ENCODE data around the gene CD300A. TPM values are rescaled to one million over a fixed set of nuclear protein-coding genes. Genes with fewer than 3 reads are reported as not detected.

The CD300A gene
- 1 to 10 TPM; 2.0 to 3.1 TPM for total RNA-seq

DNA sequence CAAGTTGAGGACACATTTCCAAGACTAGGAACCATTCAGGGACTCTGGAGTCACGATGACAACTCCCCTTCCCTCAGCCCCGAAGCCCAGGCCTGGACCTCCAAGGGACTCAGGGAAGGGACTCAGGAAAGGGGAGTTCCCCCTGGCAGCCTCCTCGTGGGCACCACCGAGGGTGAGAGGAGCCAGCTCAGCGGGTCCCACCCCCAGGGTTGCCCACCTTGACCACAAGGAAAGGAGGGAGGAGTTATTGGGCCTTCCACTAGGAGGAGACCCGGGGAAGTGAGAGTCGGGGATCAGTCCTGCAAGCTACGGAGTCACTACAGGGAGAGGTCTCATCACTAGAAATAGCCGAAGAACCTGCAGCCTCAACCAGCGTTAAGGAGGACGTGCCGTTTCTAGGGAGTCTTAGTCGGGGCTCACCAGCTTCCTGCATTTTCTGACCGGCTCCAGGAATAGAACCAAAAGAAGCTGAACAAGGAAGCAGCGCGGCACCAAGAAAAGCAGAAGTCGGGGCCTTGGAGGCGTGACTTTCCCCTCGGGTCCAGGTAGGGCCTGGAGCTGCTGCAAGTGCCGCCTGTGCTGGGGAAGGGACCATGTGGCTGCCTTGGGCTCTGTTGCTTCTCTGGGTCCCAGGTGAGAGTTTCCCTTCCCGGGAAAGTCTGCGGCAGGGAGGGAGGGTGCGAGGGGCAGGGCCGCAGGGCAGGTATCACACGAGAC lies at the start of gene CD300A:
Gene CD300A, plus strand, starts transcription at position 524 of the 717 bp plus-strand sequence. Its CDS starts 70 bp downstream, at position 594.
- H3K36me3 ChIP-seq (replicated peaks in 1 of 2; ENCODE audit: insufficient read depth in 1 of 2, low read depth in 2 of 2): no peaks in the 10 kb centered on the region
- peak in 1 of 4 donors; percentile 63 for DNase-seq

DNA sequence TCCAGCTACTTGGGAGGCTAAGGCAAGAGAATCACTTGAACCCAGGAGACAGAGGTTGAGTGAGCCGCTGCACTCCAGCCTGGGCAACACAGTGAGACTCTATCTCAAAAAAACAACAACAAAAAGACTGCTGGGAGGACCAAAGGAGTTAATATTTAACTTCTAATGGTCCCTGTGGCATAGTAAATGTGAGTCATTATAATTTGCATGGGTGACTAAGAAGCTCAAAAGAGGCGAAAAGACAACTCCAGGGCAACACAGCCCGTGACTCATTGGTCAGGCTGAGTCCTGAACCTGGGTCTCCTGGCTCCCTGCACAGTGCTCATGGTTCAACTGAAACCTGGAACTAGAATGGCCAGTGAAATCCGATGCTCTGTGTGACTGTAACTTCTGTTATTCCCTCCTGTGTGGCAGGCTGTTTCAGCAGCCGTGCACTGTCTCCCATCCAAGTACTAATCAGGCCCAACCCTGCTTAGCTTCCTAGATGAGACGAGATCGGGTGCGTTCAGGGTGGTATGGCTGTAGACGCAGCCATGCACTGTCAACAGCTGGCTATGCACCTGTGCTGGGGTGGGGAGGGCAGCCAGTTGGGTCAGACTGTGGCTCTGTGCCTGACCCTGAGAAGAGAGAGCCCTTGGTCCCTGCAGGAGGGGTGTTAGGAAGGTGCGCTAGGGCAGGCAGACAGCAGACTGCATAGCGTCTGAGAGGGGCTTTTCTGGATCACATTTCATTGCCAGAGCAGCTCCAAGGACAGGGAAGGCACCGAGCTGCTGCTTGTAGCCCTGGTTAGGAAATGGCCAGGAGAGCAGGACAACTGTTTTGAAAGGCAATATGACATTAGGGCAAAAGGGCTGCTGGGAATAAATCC lies 49.0 kb upstream of the CD300A start:
- TF ChIP-seq CTCF (IDR thresholded peaks at IDR 0.05): no peak
- no peak for TF ChIP-seq POLR2A (IDR thresholded peaks at IDR 0.05)
- DNase-seq: peak in 3 of 4 donors; percentile 34 to 69 (median 40)
- WGBS, 2 donors: 60 to 73% methylated on average over 4 to 12 of the region's 12 CpGs
- Histone ChIP-seq H3K9me3 (no peaks in the 10 kb centered on the region), H3K4me3 (no peak overlapping the region), H3K36me3 (replicated peaks in 1 of 2; ENCODE audit: insufficient read depth in 1 of 2, low read depth in 2 of 2) (no peaks in the 10 kb centered on the region), H3K27ac (peak overlapping the region in 1 of 4 donors; percentile 65), H3K27me3 (no peaks in the 10 kb centered on the region), H3K4me1 (peaks cover 28% of the 10 kb centered on the region)
- intact Hi-C loops (cut with DNase I): no loop called here
- peak; percentile 74 for ATAC-seq

More for the DNA sequence above, at the start of gene CD300A:
- TF ChIP-seq CTCF (IDR thresholded peaks at IDR 0.05) (no peak), POLR2A (IDR thresholded peaks at IDR 0.05) (peak in 1 of 3 donors; percentile 24)
- no peak for ATAC-seq
- intact Hi-C loops (cut with DNase I): no loop called here
- WGBS, 2 donors: 44 to 67% methylated on average over 11 to 25 of the region's 25 CpGs
- Histone ChIP-seq H3K27ac (peak within 1 kb of the TSS in 1 of 4 donors; percentile 53), H3K27me3 (no peaks in the 10 kb centered on the region), H3K9me3 (no peaks in the 10 kb centered on the region), H3K4me3 (no peak within 1 kb of the TSS), H3K4me1 (no peaks in the 10 kb centered on the region)

GRCh38 chr17:74419928-74420411 lies 46.5 kb upstream of the CD300A start:
- H3K4me3 ChIP-seq: no peak overlapping the region
- ATAC-seq: peak; percentile 71
- intact Hi-C loops (cut with DNase I): no loop called here
- H3K27ac ChIP-seq: peak overlapping the region in 3 of 4 donors; percentile 26 to 36 (median 27)
- no peaks in the 10 kb centered on the region for H3K9me3 ChIP-seq
- DNase-seq: peak; percentile 40 to 80 (median 56)
- no peaks in the 10 kb centered on the region for H3K36me3 ChIP-seq (replicated peaks in 1 of 2; ENCODE audit: insufficient read depth in 1 of 2, low read depth in 2 of 2)
- no peaks in the 10 kb centered on the region for H3K27me3 ChIP-seq
- TF ChIP-seq POLR2A (IDR thresholded peaks at IDR 0.05) (peak in 1 of 3 donors; percentile 28), CTCF (IDR thresholded peaks at IDR 0.05) (no peak)
- 35% methylated on average over 10 of the region's 10 CpGs for WGBS, 2 donors
- peaks cover 28% of the 10 kb centered on the region for H3K4me1 ChIP-seq

GRCh38 chr17:74424117-74424516 lies 42.3 kb upstream of the CD300A start:
- DNase-seq (no peak), ATAC-seq (no peak)
- Histone ChIP-seq H3K4me3 (no peak overlapping the region), H3K4me1 (peaks cover 34% of the 10 kb centered on the region), H3K27ac (no peak overlapping the region), H3K9me3 (no peaks in the 10 kb centered on the region), H3K27me3 (no peaks in the 10 kb centered on the region), H3K36me3 (replicated peaks in 1 of 2; ENCODE audit: insufficient read depth in 1 of 2, low read depth in 2 of 2) (no peaks in the 10 kb centered on the region)
- WGBS, 2 donors: 91 to 93% methylated on average over 7 of the region's 7 CpGs
- TF ChIP-seq CTCF (IDR thresholded peaks at IDR 0.05) (no peak), POLR2A (IDR thresholded peaks at IDR 0.05) (no peak)
- intact Hi-C loops (cut with DNase I): no loop called here

Data from body of pancreas (tissue), 4 donors.